ENCODE measurements around the gene CWC27.

CWC27 gene

DNA sequence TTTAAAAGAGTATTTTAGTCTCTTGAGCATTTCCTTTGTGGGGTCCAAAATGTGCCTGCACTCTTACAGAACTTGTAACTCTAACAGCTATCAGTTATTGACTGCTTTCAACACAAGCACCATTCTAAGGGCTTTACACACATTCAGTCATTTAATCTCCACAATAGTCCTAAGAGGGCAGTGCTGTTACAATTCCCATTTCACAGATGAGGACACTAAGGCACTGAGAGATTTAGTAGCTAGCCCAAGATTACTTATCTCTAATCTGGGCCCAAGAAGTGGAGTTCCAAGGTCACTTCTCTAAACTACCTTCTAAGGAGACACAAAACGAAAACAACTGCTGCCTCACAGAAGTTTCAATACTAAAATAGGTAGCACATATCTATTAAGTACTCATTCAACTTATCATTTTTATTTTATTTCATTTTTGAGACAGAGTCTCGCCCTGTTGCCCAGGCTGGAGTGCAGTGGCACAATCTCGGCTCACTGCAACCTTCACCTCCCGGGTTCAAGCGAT, 275.2 kb downstream of the CWC27 start:
- DNase-seq: no peak

DNA sequence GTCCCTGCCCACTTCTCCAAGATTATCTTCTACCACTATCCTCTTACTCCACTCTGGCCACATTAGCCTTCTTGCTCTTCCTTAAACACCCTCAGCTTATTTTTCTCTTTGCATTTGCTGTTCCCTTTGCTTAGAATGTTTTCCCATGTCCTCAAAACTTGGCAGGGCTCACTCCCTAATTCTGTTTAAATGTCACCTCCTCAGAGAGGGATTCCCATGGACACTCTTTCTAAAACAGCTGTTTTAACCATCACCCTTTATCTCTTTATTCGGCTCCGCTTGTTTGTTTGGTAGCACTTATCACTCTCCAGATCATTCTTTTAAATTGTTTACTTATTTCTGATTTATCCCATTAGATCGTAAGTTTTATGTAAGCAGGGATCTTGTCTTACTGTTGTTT, 278.5 kb downstream of the CWC27 start:
- no peak for DNase-seq

DNA sequence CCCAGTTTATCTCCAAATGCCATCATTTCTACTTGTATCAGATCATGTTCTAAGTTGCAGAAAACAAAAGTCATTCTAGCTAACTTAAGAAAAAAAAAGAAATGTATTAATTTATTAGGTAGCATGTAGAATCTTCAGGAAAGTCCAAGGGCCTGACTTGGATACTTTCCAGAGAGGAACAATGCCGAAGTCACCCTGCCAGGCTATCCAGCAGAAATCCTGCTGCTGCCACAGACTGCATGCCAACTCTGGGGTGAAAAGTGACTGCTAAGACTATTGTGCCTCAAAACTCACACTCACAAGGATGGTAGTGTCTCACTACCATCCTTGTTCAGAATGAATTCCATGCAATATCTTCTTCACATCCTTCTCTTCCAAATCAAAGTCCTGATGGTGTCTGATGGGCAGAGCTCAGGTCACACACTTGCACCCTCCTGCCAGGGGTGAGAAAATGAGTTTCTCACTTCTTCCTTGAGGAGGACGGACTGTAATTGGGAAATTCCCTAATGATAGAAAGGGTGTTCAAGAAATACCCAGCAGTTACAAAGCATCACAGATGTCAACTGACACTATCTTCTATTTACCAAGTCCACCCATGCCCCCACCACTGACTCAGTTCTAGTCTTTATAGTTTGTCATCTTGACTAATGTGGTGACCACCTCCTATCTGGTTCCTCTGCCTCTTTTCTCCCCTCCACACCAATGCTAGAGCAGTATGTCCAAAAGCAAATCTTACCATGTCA, 279.4 kb downstream of the CWC27 start:
- DNase-seq: no peak

DNA sequence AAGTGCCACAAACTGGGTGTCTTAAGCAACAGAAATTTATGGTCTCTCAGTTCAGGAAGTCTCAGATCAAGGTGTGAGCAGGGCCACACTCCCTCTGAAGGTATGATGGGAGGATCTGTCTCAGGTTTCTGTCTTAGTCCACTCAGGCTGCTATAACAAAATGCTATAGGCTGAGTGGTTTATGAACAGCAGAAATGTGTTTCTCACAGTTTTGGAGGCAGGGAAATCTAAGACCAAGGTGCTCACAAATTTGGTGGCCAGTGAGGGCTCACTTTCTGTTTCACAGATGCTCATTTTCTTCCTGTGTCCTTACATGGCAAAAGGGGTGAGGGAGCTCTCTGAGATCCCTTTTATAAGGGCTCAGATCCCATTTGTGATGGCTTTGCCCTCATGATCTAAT, 281.4 kb downstream of the CWC27 start:
- no peak for DNase-seq

DNA sequence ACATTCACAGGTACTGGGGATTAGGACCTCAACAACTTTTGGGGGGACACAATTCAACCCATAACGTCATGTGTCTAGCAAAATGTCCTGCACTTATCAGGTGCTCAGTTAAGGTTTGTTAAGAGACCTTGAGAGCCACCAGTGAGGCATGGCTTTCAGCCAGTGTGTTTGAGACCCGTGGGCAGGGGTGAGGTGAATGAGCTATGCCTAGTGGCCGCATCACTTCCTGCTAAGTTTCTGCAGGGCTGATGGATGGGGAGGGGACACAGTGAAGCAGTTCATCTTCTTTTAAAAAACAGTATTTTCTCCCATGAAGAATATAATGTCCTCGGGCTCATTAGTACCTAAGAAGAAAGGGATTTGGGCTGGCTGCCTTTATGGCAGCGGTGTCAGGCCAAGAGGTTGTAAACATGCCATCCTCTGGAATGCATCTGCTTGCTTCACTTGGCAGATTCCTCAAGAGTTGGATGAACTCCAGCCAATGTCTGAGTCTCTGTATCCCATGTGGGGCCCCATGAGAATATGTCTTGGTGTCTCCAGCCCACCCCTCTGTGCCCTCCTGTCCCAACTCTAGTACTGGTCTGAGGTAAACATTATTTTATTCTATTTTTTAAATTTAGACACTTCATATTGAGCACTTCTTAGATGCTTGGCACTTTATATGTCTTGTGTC, 282.2 kb downstream of the CWC27 start:
- no peak for DNase-seq

DNA sequence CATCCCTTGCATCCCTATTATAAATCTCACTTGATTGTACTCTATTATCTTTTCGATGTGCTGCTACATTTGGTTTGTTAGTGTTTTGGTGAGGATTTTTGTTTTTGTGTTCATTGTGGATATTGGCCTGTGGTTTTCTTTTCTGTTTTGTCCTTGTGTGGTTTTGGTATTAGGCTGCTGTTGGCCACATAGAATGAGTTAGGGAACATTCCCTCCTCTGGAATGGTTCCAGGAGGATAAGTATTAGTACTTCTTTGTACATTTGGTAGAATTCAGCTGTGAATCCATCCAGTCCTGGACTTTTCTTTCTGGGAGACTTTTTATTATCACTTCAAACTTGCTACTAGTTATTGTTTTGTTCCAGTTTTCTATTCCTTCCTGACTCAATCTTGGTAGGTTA, 287.2 kb downstream of the CWC27 start:
- DNase-seq: no peak

DNA sequence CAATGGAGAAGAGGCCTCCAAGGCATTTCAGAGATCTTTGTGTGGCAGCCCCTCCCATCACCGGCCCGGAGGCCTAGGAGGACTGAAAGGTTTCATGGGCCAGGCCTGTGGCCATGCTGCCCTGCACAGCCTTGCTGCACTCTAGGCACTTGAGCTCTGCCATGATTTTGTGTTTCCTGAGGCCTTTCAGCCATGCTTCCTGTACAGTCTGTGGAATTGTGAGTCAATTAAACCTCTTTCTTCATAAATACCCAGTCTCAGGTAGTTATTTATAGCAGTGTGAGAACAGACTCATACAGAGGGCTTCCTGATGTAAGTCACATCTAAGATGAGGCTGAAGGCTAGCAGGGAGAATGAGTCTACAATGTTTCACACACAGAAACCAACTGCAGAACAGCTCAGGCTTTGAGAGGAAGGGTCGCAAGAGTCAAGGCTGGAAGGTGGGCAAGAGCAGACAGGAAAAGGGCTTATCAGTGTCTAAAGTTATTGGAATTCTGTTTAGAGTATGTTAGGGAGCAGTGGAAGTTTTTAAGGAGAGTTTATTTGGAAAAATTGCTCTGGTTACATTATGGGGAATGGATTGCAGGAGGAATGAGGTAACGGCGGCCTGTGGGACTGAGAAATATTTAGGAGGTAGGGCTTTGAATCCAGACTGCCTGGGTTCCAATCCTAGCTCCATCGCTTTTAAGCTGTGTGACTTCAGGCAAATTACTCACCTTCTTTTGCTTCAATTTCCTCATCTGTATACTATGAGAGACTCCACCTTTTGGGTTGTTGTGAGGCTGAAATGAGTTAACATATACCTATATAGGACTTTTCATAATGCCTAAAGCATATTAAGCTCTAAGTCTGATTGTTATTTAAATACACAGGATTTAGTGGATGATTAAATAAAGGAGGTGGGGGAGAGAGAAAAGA, 291.2 kb downstream of the CWC27 start:
- DNase-seq: no peak

DNA sequence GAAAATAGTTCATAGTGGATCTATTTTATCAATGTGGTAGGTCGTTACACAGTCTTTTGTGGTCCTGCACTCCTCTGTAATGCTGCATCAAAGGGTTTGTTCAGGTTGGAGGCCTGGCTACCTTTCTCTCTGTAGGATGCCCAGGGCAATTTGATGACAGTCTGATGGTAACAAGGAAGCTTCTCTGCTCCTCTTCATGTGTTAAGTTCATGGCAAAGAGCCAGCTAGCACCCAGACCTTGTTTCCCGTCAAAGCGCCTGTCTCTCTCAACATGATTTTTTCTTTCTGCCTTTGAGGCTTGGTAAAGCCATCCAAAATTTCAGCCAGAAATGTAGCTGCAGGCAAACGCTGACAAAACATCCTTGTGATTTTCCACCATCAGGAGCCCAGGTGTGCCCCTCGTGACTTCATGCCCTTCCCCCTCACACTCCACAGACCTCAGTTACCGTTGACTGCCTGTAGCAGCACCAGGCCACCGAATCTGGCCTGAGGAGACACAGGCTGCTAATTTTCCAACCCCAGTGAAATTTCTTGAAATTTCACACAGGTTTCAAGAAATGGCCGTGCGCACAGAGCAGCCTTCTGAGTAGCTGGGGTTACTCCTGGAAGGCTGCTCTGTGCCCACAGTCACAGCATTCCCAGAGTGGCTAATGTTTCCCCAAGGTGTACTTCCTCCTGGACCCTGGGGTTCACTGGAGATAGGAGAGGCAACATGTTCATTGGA, 292.7 kb downstream of the CWC27 start:
- DNase-seq: no peak

DNA sequence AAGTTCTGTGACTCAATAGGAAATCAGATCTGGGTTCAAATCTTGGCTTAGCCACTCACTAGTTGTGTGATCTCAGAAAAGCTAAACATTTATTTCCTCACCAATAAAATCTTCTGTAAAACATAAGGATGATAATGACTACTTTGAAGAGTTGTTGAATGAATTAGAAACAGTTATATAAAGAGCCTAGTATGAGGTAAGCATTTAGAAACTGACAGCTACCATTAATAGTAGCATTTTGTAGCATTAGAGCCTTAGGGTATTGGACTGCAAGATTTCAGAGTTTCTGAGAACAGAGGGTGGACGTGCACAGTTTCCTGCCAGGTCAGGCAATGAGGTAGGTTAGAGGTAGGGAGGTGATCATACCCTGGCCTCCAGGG, 293.2 kb downstream of the CWC27 start:
- no peak for DNase-seq

DNA sequence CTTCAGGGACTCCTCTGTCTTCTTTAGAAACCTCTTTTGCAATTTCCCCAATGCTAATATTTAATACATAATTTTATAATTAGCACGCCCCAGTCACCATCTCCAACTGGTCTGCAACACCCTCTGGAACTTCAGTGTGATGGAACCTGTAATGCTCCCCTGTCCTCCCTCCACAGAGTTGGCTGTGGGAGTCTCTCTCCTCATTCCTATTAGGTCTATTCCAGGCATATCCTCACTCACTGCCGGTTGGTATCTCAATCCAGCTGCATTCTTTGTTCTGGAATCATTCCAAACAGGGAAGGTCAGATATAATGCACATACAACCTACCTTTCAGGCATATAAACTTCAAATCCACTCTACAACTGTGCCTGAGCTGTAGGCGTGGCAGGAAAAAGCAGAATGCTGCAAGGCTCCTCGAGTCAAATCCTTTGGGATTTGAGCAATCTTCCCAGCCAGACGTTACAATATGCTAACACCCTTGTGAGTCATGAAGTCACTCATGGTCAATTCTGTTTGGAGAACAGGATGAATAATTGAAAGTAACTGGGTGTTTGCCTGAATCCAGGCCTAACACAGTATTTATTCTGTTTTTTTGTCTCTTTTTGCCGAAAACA, 293.8 kb downstream of the CWC27 start:
- no peak for DNase-seq

DNA sequence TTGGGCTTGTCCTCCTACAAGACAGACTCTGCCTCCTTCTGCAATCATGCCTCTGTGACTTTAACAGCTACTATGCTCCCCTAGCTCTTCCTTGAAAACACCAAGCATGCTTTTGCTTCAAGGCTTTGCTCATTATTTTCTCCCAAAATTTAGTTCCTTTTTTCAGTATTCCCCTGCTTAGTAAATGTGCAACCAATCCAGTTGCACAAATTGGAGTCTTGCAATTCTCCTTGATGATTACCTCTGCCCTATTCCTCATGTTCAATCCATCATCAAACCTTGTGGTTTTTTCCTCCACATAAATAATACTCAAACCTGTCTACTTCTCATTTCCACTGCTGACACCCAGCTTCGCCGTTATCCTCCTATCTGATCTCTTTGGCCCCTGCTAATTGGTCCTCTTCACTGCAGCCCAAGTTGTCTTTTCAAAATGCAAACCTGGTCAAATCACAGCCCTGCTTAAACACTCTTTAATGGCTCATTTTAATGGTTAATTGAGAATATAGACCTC, 296.3 kb downstream of the CWC27 start:
- DNase-seq: no peak

DNA sequence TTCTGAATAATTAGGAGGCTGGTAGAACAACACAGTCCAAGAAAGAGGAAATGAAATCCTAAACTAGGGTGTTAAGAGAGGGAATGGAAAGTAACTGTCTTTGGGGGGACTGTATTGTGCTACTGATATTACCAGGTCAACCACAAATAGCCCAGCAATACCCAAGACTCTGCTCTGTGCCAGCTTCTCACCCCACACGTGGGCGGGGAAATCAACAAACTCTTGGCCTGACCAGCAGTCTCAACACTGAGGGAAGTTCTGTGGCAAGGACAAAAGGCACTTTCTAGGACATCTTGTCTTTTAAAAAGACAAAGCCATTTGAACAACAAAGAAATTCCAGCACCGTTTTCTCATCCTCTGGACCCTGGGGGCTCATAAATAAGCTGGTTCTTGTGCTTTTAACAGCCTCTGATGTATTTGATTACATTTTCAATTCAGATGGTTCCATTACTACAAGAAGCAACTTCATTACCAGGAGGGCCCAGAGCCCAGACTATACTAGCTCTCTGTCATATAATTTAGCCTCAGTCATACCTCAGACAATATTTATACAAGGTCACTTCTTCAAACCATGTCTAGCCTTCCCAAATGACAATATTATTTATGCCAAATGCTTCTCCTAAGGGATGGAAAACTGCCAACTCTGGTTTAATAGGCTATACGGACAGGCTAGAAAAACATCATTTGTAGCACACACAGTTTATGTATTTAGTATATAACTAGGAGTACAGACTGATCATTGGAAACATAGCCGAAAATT, 297.8 kb downstream of the CWC27 start:
- no peak for DNase-seq

DNA sequence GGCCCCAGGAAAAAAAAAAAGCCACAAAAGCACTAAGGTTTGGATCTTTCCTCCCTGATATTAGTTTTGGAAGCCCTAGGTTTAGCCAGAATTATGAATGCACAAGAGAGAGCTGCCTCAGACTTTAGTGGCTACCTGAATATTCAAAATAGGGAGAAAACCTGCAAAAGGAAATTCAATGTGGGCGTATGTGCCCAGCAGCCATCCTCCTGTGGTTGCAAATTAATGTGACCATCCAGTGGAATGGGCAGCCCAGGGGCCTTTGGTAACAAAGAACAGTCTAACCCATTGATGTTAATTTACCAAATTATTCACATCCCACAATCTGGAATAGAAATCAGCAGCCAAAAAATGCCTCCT, 298.4 kb downstream of the CWC27 start:
- no peak for DNase-seq
